Fibroblast of pulmonary artery (primary cell): ENCODE data around the gene CLCN6.
A peak's percentile ranks its signal among the peaks of the same experiment; 100 is the strongest.

Experiments
- DNase-seq: peaks from one replicate; pipeline ENCODE4 v3.0.0-alpha.2; 2010; ENCODE audit warnings: low read depth
- H3K4me3 ChIP-seq: replicated peaks from 2 replicates; pipeline ENCODE4 v1.5.1; 2011; ENCODE audit warnings: low read depth, mild to moderate bottlenecking, control low read depth, low read length, moderate library complexity
- CTCF ChIP-seq: IDR thresholded peaks from 2 replicates; pipeline ENCODE4 v1.5.1; 2011; ENCODE audit warnings: mild to moderate bottlenecking, control low read depth, low read length, inconsistent platforms; ENCODE audit errors: missing control alignments

The CLCN6 gene

GRCh38 chr1:11807133-11807532 is 1.1 kb downstream of the CLCN6 start:
- DNase-seq, result no peak
- peak overlapping the region; percentile 67 for H3K4me3 ChIP-seq
- TF ChIP-seq CTCF, result no peak

GRCh38 chr1:11813021-11813420 is 7.0 kb downstream of the CLCN6 start:
- TF ChIP-seq CTCF, result no peak
- no peak for DNase-seq
- H3K4me3 ChIP-seq, result no peak overlapping the region

DNA sequence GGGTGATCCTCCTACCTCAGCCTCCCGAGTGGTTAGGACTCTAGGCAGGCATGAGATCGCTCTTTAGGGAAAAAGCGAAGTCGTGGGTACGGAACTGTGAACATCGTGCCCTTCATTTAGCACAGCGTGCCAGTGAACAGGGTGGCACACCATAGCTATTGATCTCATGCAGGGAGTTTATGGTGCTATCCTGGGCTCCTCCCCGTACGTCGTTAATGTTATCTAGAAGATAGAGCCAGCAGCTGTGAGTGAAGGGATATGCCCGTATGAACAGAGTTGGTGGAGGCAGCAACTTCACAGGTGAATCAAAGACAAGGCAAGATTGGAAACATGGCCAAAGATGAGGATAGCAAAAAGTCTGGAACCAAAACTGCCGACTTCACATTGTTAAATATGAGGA is 11.2 kb downstream of the CLCN6 start:
- DNase-seq, result no peak
- H3K4me3 ChIP-seq, result no peak overlapping the region
- TF ChIP-seq CTCF, result no peak

GRCh38 chr1:11822091-11822490 is 16.1 kb downstream of the CLCN6 start:
- no peak for TF ChIP-seq CTCF
- no peak overlapping the region for H3K4me3 ChIP-seq
- DNase-seq, result peak; percentile 56

GRCh38 chr1:11823366-11824137 is 17.6 kb downstream of the CLCN6 start:
- no peak for TF ChIP-seq CTCF
- H3K4me3 ChIP-seq, result no peak overlapping the region
- DNase-seq, result no peak

DNA sequence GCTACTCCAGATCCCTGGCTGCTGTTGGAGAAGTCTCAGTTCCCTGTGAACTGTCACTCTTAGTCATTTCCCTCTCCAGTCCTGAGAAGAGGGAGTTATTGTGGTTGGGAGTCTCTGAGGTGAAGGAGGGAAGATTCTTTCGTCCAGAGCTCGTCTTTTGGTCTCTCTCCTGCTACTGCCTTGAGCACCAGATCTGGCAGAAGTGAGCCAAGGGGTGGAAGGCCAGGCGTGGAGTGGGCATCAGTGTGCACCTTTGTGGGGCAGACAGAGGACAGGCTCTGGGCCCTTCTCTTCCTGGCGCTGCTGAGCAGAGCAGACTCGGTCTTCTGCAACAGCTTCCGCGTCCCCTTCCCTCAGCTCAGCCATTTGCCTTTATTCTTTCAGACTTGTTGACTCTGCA is 19.1 kb downstream of the CLCN6 start:
- no peak overlapping the region for H3K4me3 ChIP-seq
- no peak for DNase-seq
- TF ChIP-seq CTCF, result no peak

DNA sequence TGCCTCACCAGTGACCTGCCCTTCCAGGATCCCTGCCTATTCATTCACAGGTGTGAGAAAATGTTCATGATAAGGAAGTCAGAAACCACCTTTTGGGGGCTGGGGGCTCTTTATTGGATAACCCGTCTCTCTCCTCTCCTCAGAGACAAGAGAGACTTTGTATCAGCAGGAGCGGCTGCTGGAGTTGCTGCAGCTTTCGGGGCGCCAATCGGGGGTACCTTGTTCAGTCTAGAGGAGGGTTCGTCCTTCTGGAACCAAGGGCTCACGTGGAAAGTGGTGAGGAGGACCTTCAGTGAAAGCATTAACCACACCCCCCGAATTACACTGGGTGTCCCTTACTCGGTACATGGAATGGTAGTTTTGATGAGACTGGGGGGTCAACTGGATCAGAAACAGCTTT is 21.0 kb downstream of the CLCN6 start:
- no peak for TF ChIP-seq CTCF
- no peak overlapping the region for H3K4me3 ChIP-seq
- DNase-seq, result no peak
